A549 (cell line): ENCODE results near the gene RENBP. TPM values are rescaled to one million over a fixed set of nuclear protein-coding genes. Genes with fewer than 3 reads are reported as not detected.

ENCODE experiments used
- ATAC-seq, 2 experiments: fragments of 200-7000 bp in 1 of 2; fragments of >200 bp in 1 of 2; cut with Nextera tagmentation in 1 of 2; cut with Tn5 transposase in 1 of 2; 3 replicates each; pipeline versions ENCODE4 v1.8.0 to v1.9.1; 2018 to 2020; ENCODE audit warnings: mild to moderate bottlenecking in 1 of 2, moderate library complexity in 1 of 2
- CTCF ChIA-PET: fragments of 300-600 bp; sonication (Branson Sonifier 250); formaldehyde crosslinking; extraction: SDS; loops from one replicate; lab custom pipeline; 2021; ENCODE audit warnings: antibody characterized with exemption, inconsistent platforms; lab: Yijun Ruan, JAX
- POLR2A ChIA-PET: fragments of 350-600 bp; formaldehyde crosslinking; extraction: SDS; loops from one replicate; lab custom pipeline; 2021; ENCODE audit warnings: antibody characterized with exemption, inconsistent platforms; lab: Yijun Ruan, JAX
- DNase-seq, 2 experiments: peaks; one replicate each; pipeline versions ENCODE4 v3.0.0 to v3.0.0-alpha.2; 2011 to 2016; ENCODE audit warnings: low read depth in 1 of 2, low spot score in 1 of 2
- FAIRE-seq: peaks from 2 replicates; lab custom pipeline; 2011; peaks lifted over from hg19 to GRCh38; lab: Jason Lieb, UNC
- H3K27ac ChIP-seq, 2 experiments: fragments of >200 bp; sonication (Bioruptor Twin); formaldehyde crosslinking; 3 replicates each; pipeline ENCODE4 v1.5.1; 2016 to 2017
- H3K4me1 ChIP-seq: fragments of >200 bp; sonication (Bioruptor Twin); formaldehyde crosslinking; 3 replicates; pipeline ENCODE4 v1.6.1; 2016
- H3K4me2 ChIP-seq: fragments of >200 bp; sonication (Bioruptor Twin); formaldehyde crosslinking; 3 replicates; pipeline ENCODE4 v1.6.1; 2016
- H3K4me3 ChIP-seq: fragments of >200 bp; sonication (Bioruptor Twin); formaldehyde crosslinking; 3 replicates; pipeline ENCODE4 v1.5.1; 2016
- H3K9me3 ChIP-seq: fragments of >200 bp; sonication (Bioruptor Twin); formaldehyde crosslinking; 3 replicates; pipeline ENCODE4 v1.6.1; 2016
- CBX2 ChIP-seq: fragments of 200-600 bp; sonication (generic); IDR thresholded peaks from 2 replicates; pipeline ENCODE4 v1.6.1; 2016; ENCODE audit warnings: low read depth, mild to moderate bottlenecking, borderline replicate concordance
- EHMT2 ChIP-seq: fragments of 200-600 bp; sonication (generic); IDR thresholded peaks from 2 replicates; pipeline ENCODE4 v1.6.1; 2016; ENCODE audit warnings: antibody characterized with exemption, low read depth, mild to moderate bottlenecking, moderate library complexity
- EP300 ChIP-seq, 2 experiments: fragments of >200 bp; sonication (Bioruptor Twin); formaldehyde crosslinking; IDR thresholded peaks; 2 replicates in 1 of 2; 3 replicates in 1 of 2; pipeline ENCODE4 v1.6.1; 2016 to 2017
- ESRRA ChIP-seq: fragments of 150-350 bp; IDR thresholded peaks from 2 replicates; pipeline ENCODE4 v1.6.1; 2014; ENCODE audit warnings: mild to moderate bottlenecking, low read length, borderline replicate concordance
- FOSL2 ChIP-seq, 2 experiments: fragments of 450-650 bp in 1 of 2; fragments of >200 bp in 1 of 2; sonication (Bioruptor Twin) in 1 of 2; formaldehyde crosslinking; IDR thresholded peaks; 2 replicates each; pipeline versions ENCODE4 v1.5.0 to v1.6.1; 2016 to 2020; ENCODE audit warnings: mild to moderate bottlenecking in 1 of 2, moderate library complexity in 1 of 2
- GATA3 ChIP-seq: IDR thresholded peaks from 2 replicates; pipeline ENCODE4 v1.6.1; 2012; ENCODE audit warnings: borderline replicate concordance
- HEYL ChIP-seq: fragments of 250-450 bp; sonication (Bioruptor Pico); IDR thresholded peaks from 2 replicates; pipeline ENCODE4 v1.8.0; 2021; ENCODE audit warnings: mild to moderate bottlenecking, moderate library complexity
- HOXB5 ChIP-seq: fragments of 250-450 bp; sonication (Bioruptor Pico); IDR thresholded peaks from 2 replicates; pipeline ENCODE4 v1.5.0; 2020; ENCODE audit warnings: mild to moderate bottlenecking, moderate library complexity
- JUNB ChIP-seq: fragments of >200 bp; sonication (Bioruptor Twin); formaldehyde crosslinking; IDR thresholded peaks from 2 replicates; pipeline ENCODE4 v1.6.1; 2016
- MYC ChIP-seq: IDR thresholded peaks from 2 replicates; pipeline ENCODE4 v1.6.1; 2012; ENCODE audit warnings: mild to moderate bottlenecking, inconsistent platforms, low read length, improper control_type of control experiment, borderline replicate concordance
- NFE2L2 ChIP-seq: fragments of 150-350 bp; conservative IDR thresholded peaks from 2 replicates; pipeline ENCODE4 v1.6.1; 2014; ENCODE audit warnings: low read length
- NR3C1 ChIP-seq: fragments of >200 bp; sonication (Bioruptor Twin); formaldehyde crosslinking; IDR thresholded peaks from 3 replicates; pipeline ENCODE4 v1.6.1; 2017
- POLR2A ChIP-seq: IDR thresholded peaks from 2 replicates; pipeline ENCODE4 v1.6.1; 2012; ENCODE audit warnings: mild to moderate bottlenecking, low read length
- POLR2AphosphoS2 ChIP-seq: conservative IDR thresholded peaks from 2 replicates; pipeline ENCODE4 v1.6.1; 2012; ENCODE audit warnings: low read length, improper control_type of control experiment, inconsistent platforms
- RCOR1 ChIP-seq: fragments of 150-350 bp; IDR thresholded peaks from 2 replicates; pipeline ENCODE4 v1.6.1; 2014; ENCODE audit warnings: antibody characterized with exemption, low read length, low read depth
- RFX5 ChIP-seq: fragments of 450-650 bp; IDR thresholded peaks from 2 replicates; pipeline ENCODE4 v1.7.1; 2014; ENCODE audit warnings: antibody characterized with exemption, mild to moderate bottlenecking, moderate library complexity
- RNF2 ChIP-seq: fragments of 200-600 bp; sonication (generic); IDR thresholded peaks from 2 replicates; pipeline ENCODE4 v1.6.1; 2016; ENCODE audit warnings: low read depth, mild to moderate bottlenecking, antibody characterized with exemption, moderate library complexity, borderline replicate concordance
- SMC3 ChIP-seq: fragments of >200 bp; sonication (Bioruptor Twin); formaldehyde crosslinking; IDR thresholded peaks from 3 replicates; pipeline ENCODE4 v1.6.1; 2018; ENCODE audit warnings: inconsistent platforms
- SREBF2 ChIP-seq: fragments of 450-650 bp; IDR thresholded peaks from 2 replicates; pipeline ENCODE4 v1.6.1; 2014; ENCODE audit warnings: mild to moderate bottlenecking, moderate library complexity
- TP53 ChIP-seq: fragments of 250-450 bp; sonication (Bioruptor Pico); IDR thresholded peaks from 2 replicates; pipeline ENCODE4 v1.5.0; 2021; ENCODE audit warnings: mild to moderate bottlenecking, moderate library complexity
- ZC3H11A ChIP-seq: fragments of 450-650 bp; IDR thresholded peaks from 2 replicates; pipeline ENCODE4 v1.6.1; 2014; ENCODE audit warnings: antibody characterized with exemption, mild to moderate bottlenecking
- ZFP36 ChIP-seq: fragments of 450-650 bp; IDR thresholded peaks from 2 replicates; pipeline ENCODE4 v1.6.1; 2014; ENCODE audit warnings: borderline replicate concordance; ENCODE audit not compliant: partially characterized antibody
- ZNF302 ChIP-seq: fragments of 250-450 bp; sonication (Bioruptor Pico); IDR thresholded peaks from 2 replicates; pipeline ENCODE4 v1.9.0; 2021; ENCODE audit warnings: inconsistent platforms, mild to moderate bottlenecking, moderate library complexity
- WGBS: methylation state at CpG from one replicate; pipeline ENCODE4 v1.1.6; 2017; ENCODE audit errors: missing lambda C conversion rate; 5-methylcytosine and 5-hydroxymethylcytosine counted together
- polyA plus RNA-seq, 4 experiments: library from polyadenylated mRNA; depleted of rRNA in 3 of 4; stranded (reverse); fragments of >200 nt; fragmentation: RNase III in 1 of 4; extraction: RNeasy Plus Mini Kit Qiagen cat#74134 plus additional on column Dnase treatment in 1 of 4; gene quantifications; 2 replicates in 3 of 4; 3 replicates in 1 of 4; pipeline ENCODE4 v1.2.3, GENCODE V29; 2011 to 2017
- TF ChIP-seq, protein P1 (sequence below): fragments of 150-350 bp; IDR thresholded peaks from 2 replicates; pipeline ENCODE4 v1.6.1; 2014; ENCODE audit warnings: low read depth, mild to moderate bottlenecking, low read length
- TF ChIP-seq, protein P2 (sequence below): IDR thresholded peaks from 2 replicates; pipeline ENCODE4 v1.6.1; 2012; ENCODE audit warnings: low read depth, borderline replicate concordance
- TF ChIP-seq, protein P3 (sequence below): IDR thresholded peaks from 2 replicates; pipeline ENCODE4 v1.6.1; 2012
- TF ChIP-seq, protein P4 (sequence below): fragments of >200 bp; sonication (Bioruptor Twin); formaldehyde crosslinking; IDR thresholded peaks from 3 replicates; pipeline ENCODE4 v1.5.1; 2016

RENBP gene
- polyA plus RNA-seq, 2 of the 4 experiments (the other 2 are of a cell fraction) = not detected

DNA sequence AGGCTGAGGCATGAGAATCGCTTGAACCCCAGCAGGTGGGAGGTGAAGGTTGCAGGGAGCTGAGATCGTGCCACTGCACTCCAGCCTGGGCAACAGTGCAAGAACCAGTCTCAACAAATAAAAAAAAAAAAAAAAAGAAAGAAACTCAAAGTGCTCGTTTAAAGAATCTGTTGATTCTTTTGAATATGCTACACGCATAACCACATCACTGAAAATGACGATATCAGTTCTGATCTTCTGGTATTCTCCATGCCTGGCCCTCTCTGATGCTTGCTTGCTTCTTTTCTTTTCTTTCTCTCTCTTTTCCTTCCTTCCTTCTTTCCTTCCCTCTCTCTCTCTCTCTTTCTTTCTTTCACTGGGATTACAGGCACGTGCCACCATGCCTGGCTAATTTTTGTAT, 32.6 kb downstream of the RENBP start:
- no peak for FAIRE-seq
- 46% methylated on average over 6 of the region's 6 CpGs for WGBS
- no peak overlapping the region for H3K4me2 ChIP-seq
- TF ChIP-seq SREBF2 (no peak), CBX2 (no peak), RFX5 (no peak), HEYL (no peak), ZNF302 (CRISPR knock-in tag) (no peak), POLR2AphosphoS2 (no peak), JUNB (no peak), ESRRA (no peak), MYC (no peak), POLR2A (no peak), NR3C1 (no peak), RCOR1 (no peak), FOSL2 (IDR thresholded peaks at IDR 0.05) (no peak), FOSL2 (CRISPR knock-in tag; IDR thresholded peaks at IDR 0.05) (no peak), EP300 (IDR thresholded peaks at IDR 0.05) (no peak), TP53 (CRISPR knock-in tag) (no peak)
- TF ChIP-seq, protein P1, sequence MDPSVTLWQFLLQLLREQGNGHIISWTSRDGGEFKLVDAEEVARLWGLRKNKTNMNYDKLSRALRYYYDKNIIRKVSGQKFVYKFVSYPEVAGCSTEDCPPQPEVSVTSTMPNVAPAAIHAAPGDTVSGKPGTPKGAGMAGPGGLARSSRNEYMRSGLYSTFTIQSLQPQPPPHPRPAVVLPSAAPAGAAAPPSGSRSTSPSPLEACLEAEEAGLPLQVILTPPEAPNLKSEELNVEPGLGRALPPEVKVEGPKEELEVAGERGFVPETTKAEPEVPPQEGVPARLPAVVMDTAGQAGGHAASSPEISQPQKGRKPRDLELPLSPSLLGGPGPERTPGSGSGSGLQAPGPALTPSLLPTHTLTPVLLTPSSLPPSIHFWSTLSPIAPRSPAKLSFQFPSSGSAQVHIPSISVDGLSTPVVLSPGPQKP = no peak
- TF ChIP-seq, all 56 proteins: peak for 0
- H3K4me1 ChIP-seq = no peaks in the 10 kb centered on the region
- no peak overlapping the region for H3K4me3 ChIP-seq
- no peak for DNase-seq
- CTCF ChIA-PET = interaction anchor here (0.6 to 8.6 kb wide), 8 partner anchors 11 to 822 kb away, joined by 3 to 56 read pairs (median 3); no protein-coding TSS in a partner anchor
- H3K27ac ChIP-seq = no peak overlapping the region
- ATAC-seq = no peak
- H3K9me3 ChIP-seq = no peaks in the 10 kb centered on the region
- POLR2A ChIA-PET = no interaction called here

DNA sequence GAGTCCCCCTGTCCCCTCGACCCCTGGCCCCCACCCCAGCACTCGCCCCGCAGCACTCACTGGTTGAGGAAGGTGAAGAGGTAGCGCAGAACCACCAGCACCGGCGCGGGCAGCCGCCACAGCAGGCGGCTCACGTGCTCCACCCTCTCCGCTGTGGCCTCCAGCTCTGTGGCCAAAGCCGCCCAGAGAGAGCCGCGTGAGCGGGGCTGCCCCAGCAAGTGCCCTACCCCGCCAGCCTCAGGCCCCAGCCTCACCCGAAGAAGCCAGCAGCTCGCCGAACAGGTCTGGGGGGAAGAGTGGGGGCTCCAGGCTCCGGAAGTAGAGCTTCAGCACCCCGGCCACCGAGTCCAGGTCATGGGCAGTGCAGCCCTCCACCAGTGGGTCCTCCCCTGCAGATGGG, 34.0 kb downstream of the RENBP start:
- Histone ChIP-seq H3K27ac (no peak overlapping the region), H3K9me3 (no peaks in the 10 kb centered on the region), H3K4me1 (no peaks in the 10 kb centered on the region), H3K4me3 (no peak overlapping the region), H3K4me2 (no peak overlapping the region)
- no peak for DNase-seq
- FAIRE-seq = no peak
- TF ChIP-seq, protein P2, sequence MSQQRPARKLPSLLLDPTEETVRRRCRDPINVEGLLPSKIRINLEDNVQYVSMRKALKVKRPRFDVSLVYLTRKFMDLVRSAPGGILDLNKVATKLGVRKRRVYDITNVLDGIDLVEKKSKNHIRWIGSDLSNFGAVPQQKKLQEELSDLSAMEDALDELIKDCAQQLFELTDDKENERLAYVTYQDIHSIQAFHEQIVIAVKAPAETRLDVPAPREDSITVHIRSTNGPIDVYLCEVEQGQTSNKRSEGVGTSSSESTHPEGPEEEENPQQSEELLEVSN = no peak
- TF ChIP-seq ESRRA = no peak
- TF ChIP-seq, protein P1 = no peak
- TF ChIP-seq SMC3 = no peak
- TF ChIP-seq HEYL = no peak
- TF ChIP-seq, protein P3, sequence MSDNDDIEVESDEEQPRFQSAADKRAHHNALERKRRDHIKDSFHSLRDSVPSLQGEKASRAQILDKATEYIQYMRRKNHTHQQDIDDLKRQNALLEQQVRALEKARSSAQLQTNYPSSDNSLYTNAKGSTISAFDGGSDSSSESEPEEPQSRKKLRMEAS = no peak
- TF ChIP-seq, protein P4, sequence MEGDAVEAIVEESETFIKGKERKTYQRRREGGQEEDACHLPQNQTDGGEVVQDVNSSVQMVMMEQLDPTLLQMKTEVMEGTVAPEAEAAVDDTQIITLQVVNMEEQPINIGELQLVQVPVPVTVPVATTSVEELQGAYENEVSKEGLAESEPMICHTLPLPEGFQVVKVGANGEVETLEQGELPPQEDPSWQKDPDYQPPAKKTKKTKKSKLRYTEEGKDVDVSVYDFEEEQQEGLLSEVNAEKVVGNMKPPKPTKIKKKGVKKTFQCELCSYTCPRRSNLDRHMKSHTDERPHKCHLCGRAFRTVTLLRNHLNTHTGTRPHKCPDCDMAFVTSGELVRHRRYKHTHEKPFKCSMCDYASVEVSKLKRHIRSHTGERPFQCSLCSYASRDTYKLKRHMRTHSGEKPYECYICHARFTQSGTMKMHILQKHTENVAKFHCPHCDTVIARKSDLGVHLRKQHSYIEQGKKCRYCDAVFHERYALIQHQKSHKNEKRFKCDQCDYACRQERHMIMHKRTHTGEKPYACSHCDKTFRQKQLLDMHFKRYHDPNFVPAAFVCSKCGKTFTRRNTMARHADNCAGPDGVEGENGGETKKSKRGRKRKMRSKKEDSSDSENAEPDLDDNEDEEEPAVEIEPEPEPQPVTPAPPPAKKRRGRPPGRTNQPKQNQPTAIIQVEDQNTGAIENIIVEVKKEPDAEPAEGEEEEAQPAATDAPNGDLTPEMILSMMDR = no peak
- no peak for TF ChIP-seq GATA3
- TF ChIP-seq RNF2 = no peak
- TF ChIP-seq EP300 (IDR thresholded peaks at IDR 0.05) = no peak
- no peak for TF ChIP-seq ZFP36
- TF ChIP-seq JUNB = no peak
- no peak for TF ChIP-seq EHMT2
- no peak for TF ChIP-seq TP53 (CRISPR knock-in tag)
- no peak for TF ChIP-seq ZC3H11A
- no peak for TF ChIP-seq NFE2L2
- no peak for TF ChIP-seq HOXB5 (CRISPR knock-in tag)
- POLR2A ChIA-PET = interaction anchor here (0.8 to 1.0 kb wide), 3 partner anchors 13 to 18 kb away, joined by 3 to 5 read pairs (median 3); no protein-coding TSS in a partner anchor
- CTCF ChIA-PET = interaction anchor here (0.6 to 8.6 kb wide), 12 partner anchors 10 to 147 kb away, joined by 3 to 56 read pairs (median 3); partner anchors contain the start of gene PLXNB3
- WGBS = no CpG with 5 or more reads among the region's 22 CpGs
- no peak for ATAC-seq
